Neural cell (in vitro differentiated cells): ENCODE results near the gene MRTFA. TPM values are rescaled to one million over a fixed set of nuclear protein-coding genes. Genes with fewer than 3 reads are reported as not detected.

ENCODE experiments used
- H2AFZ ChIP-seq: fragments of 200-600, 300-800 bp; sonication (generic), shearing (Covaris generic); 2 replicates; pipeline ENCODE4 v1.6.0; 2014; ENCODE audit warnings: low read depth, mild to moderate bottlenecking, antibody characterized with exemption, low read length, moderate library complexity
- H3F3A ChIP-seq: fragments of 200-600 bp; shearing (Covaris generic); 2 replicates; pipeline ENCODE4 v1.6.1; 2016; ENCODE audit warnings: mild to moderate bottlenecking, moderate library complexity, mixed read lengths, antibody characterized with exemption, low read length; ENCODE audit not compliant: insufficient read depth, poor library complexity, severe bottlenecking
- H3K27ac ChIP-seq: fragments of 200-600, 300-800 bp; sonication (generic), shearing (Covaris generic); 2 replicates; pipeline ENCODE4 v1.5.1; 2014; ENCODE audit warnings: mild to moderate bottlenecking, low read length, moderate library complexity
- H3K27me3 ChIP-seq: fragments of 300-800, 200-600 bp; sonication (generic), shearing (Covaris generic); 2 replicates; pipeline ENCODE4 v1.6.0; 2014; ENCODE audit warnings: mild to moderate bottlenecking, low read depth, low read length, moderate library complexity; ENCODE audit not compliant: insufficient read depth
- H3K36me3 ChIP-seq: fragments of 300-800, 200-600 bp; sonication (generic), shearing (Covaris generic); 2 replicates; pipeline ENCODE4 v1.5.1; 2014; ENCODE audit warnings: mild to moderate bottlenecking, antibody characterized with exemption, low read length, moderate library complexity; ENCODE audit not compliant: insufficient read depth
- H3K4me2 ChIP-seq: fragments of 300-800, 200-600 bp; sonication (generic), shearing (Covaris generic); 2 replicates; pipeline ENCODE4 v1.6.0; 2014; ENCODE audit warnings: mild to moderate bottlenecking, low read length
- H3K4me3 ChIP-seq: fragments of 300-800, 200-600 bp; sonication (generic), shearing (Covaris generic); 2 replicates; pipeline ENCODE4 v1.5.1; 2014; ENCODE audit warnings: mild to moderate bottlenecking, low read length, moderate library complexity
- H3K79me2 ChIP-seq: fragments of 200-600 bp; shearing (Covaris generic); replicated peaks from 2 replicates; pipeline ENCODE4 v1.6.0; 2014; ENCODE audit warnings: mild to moderate bottlenecking, low read length, moderate library complexity; ENCODE audit not compliant: insufficient read depth
- H3K9ac ChIP-seq: fragments of 300-800, 200-600 bp; sonication (generic), shearing (Covaris generic); 2 replicates; pipeline ENCODE4 v1.6.1; 2016; ENCODE audit warnings: mild to moderate bottlenecking, low read length, mixed read lengths
- H3K9me2 ChIP-seq: fragments of 200-600 bp; shearing (Covaris generic); 2 replicates; pipeline ENCODE4 v1.6.1; 2016; ENCODE audit warnings: mild to moderate bottlenecking, low read length, mixed read lengths; ENCODE audit not compliant: insufficient read depth
- H3K9me3 ChIP-seq: fragments of 200-600, 300-800 bp; sonication (generic), shearing (Covaris generic); 2 replicates; pipeline ENCODE4 v1.6.1; 2016; ENCODE audit warnings: mild to moderate bottlenecking, mixed run types, low read length, moderate library complexity, mixed read lengths
- H4K20me1 ChIP-seq: fragments of 200-600 bp; shearing (Covaris generic); 2 replicates; pipeline ENCODE4 v1.6.1; 2016; ENCODE audit warnings: mild to moderate bottlenecking, mixed run types; ENCODE audit not compliant: insufficient read depth
- CTCF ChIP-seq: fragments of 450-650 bp; IDR thresholded peaks from 2 replicates; pipeline ENCODE4 v1.5.1; 2014; ENCODE audit warnings: antibody characterized with exemption, mild to moderate bottlenecking, moderate library complexity; ENCODE audit not compliant: poor library complexity, severe bottlenecking
- EP300 ChIP-seq: fragments of 450-650 bp; conservative IDR thresholded peaks from 2 replicates; pipeline ENCODE4 v1.6.1; 2014; ENCODE audit warnings: antibody characterized with exemption, mild to moderate bottlenecking, moderate library complexity; ENCODE audit not compliant: poor library complexity, severe bottlenecking
- EZH2 ChIP-seq: fragments of 200-600, 300-800 bp; shearing (Covaris generic), sonication (generic); IDR thresholded peaks from 2 replicates; pipeline ENCODE4 v1.6.1; 2014; ENCODE audit warnings: antibody characterized with exemption, low read length, borderline replicate concordance, mild to moderate bottlenecking; ENCODE audit not compliant: insufficient read depth, poor library complexity, severe bottlenecking
- MXI1 ChIP-seq: fragments of 450-650 bp; conservative IDR thresholded peaks from 2 replicates; pipeline ENCODE4 v1.6.1; 2014; ENCODE audit warnings: antibody characterized with exemption, mild to moderate bottlenecking; ENCODE audit not compliant: poor library complexity, severe bottlenecking
- POLR2AphosphoS5 ChIP-seq: IDR thresholded peaks from 2 replicates; pipeline ENCODE4 v1.6.1; 2012
- RAD21 ChIP-seq: fragments of 450-650 bp; conservative IDR thresholded peaks from 2 replicates; pipeline ENCODE4 v1.6.1; 2014; ENCODE audit warnings: antibody characterized with exemption, mild to moderate bottlenecking, moderate library complexity
- REST ChIP-seq: IDR thresholded peaks from 2 replicates; pipeline ENCODE4 v1.6.1; 2012; ENCODE audit warnings: borderline replicate concordance
- SMC3 ChIP-seq: fragments of 450-650 bp; conservative IDR thresholded peaks from 2 replicates; pipeline ENCODE4 v1.6.1; 2014; ENCODE audit warnings: antibody characterized with exemption, mild to moderate bottlenecking, moderate library complexity; ENCODE audit not compliant: poor library complexity
- TAF1 ChIP-seq: IDR thresholded peaks from 2 replicates; pipeline ENCODE4 v1.6.1; 2012; ENCODE audit warnings: low read depth
- polyA plus RNA-seq: library from polyadenylated mRNA; depleted of rRNA; stranded (reverse); fragments of >200 nt; gene quantifications from 2 replicates; pipeline ENCODE4 v1.2.3, GENCODE V29; 2014

MRTFA gene
- polyA plus RNA-seq, 1 donor from 2014 or later = 19.3 TPM

GRCh38 chr22:40597526-40598430 is 38.7 kb downstream of the MRTFA start:
- no peaks in the 10 kb centered on the region for H3K9me2 ChIP-seq
- no peaks in the 10 kb centered on the region for H3K36me3 ChIP-seq
- H3K4me3 ChIP-seq = no peak overlapping the region
- no peaks in the 10 kb centered on the region for H3F3A ChIP-seq
- H3K4me2 ChIP-seq = no peak overlapping the region
- no peaks in the 10 kb centered on the region for H3K9me3 ChIP-seq
- no peak overlapping the region for H3K27ac ChIP-seq
- H3K27me3 ChIP-seq = no peaks in the 10 kb centered on the region
- no peak overlapping the region for H2AFZ ChIP-seq
- no peak overlapping the region for H3K9ac ChIP-seq
- TF ChIP-seq REST = no peak
- TF ChIP-seq POLR2AphosphoS5 = no peak
- no peak for TF ChIP-seq EZH2
- no peak for TF ChIP-seq CTCF
- TF ChIP-seq EP300 = no peak
- TF ChIP-seq SMC3 = no peak
- TF ChIP-seq TAF1 = no peak
- no peak for TF ChIP-seq MXI1
- no peak for TF ChIP-seq RAD21
- H4K20me1 ChIP-seq = no peaks in the 10 kb centered on the region
- peaks cover 12% of the 10 kb centered on the region for H3K79me2 ChIP-seq

DNA sequence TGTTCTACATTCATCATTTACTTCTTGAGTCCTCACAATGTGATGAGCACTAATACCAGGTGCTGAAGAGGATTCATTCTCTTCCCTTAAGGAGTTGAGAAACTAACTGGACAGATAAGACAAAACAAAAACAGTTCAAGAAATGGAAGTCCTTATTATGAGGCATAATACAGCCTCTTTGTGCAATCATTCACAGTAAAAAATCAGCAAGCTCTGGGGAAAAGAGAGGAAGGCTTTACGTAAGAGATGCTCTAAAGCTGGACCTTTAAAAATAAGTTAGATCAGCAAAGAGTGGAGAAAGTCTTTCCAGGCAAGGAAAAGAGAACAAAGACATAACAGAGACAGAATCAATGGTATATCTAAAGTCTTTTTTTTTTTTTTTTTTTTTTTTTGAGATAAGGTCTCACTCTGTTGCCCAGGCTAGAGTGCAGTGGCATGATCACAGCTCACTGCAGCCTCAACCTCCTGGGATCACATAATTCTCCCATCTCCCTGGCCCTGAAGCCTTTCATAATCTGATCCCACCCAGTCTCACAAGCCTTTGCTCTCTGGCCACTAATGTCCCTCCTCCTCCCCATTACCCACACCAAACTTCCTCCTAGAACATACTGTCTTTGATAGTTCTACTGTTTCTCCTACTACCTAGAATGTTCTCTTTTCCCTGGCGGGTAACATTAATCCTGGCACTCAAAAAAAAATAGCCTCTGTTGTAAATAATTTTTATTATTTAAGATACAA is 40.9 kb downstream of the MRTFA start:
- Histone ChIP-seq H3K4me2 (no peak overlapping the region), H2AFZ (no peak overlapping the region), H3K9me3 (no peaks in the 10 kb centered on the region), H3F3A (no peaks in the 10 kb centered on the region), H3K27me3 (no peaks in the 10 kb centered on the region), H4K20me1 (no peaks in the 10 kb centered on the region), H3K79me2 (peaks cover 7% of the 10 kb centered on the region), H3K9me2 (no peaks in the 10 kb centered on the region), H3K27ac (no peak overlapping the region), H3K4me3 (no peak overlapping the region), H3K9ac (no peak overlapping the region), H3K36me3 (no peaks in the 10 kb centered on the region)
- TF ChIP-seq SMC3 (no peak), POLR2AphosphoS5 (no peak), TAF1 (no peak), REST (no peak), MXI1 (no peak), RAD21 (no peak), EP300 (no peak), CTCF (no peak), EZH2 (no peak)
